ENCODE data around the gene SLC25A6. TPM values are rescaled to one million over a fixed set of nuclear protein-coding genes. Genes with fewer than 3 reads are reported as not detected.

Gene SLC25A6
- total RNA-seq, result 357 TPM
- polyA plus RNA-seq (ENCODE audit: insufficient read depth, low read depth, low replicate concordance), result 654 TPM
- long read RNA-seq, donor 1, transcript SLC25A6-201 (4 exons, 2,062 nt), result major isoform, 370 of 481 reads
- long read RNA-seq, donor 1, partial matches to known transcripts, result 95 of 481 reads
- long read RNA-seq, donor 1, other reads (novel, unspliced or antisense), result 16 of 481 reads
- long read RNA-seq, donor 2, transcript SLC25A6-201 (4 exons, 2,062 nt), result major isoform, 417 of 547 reads
- long read RNA-seq, donor 2, partial matches to known transcripts, result 110 of 547 reads
- long read RNA-seq, donor 2, other reads (novel, unspliced or antisense), result 20 of 547 reads
- long read RNA-seq, donor 3, transcript SLC25A6-201 (4 exons, 2,062 nt), result major isoform, 499 of 669 reads
- long read RNA-seq, donor 3, partial matches to known transcripts, result 163 of 669 reads
- long read RNA-seq, donor 3, other reads (novel, unspliced or antisense), result 7 of 669 reads
- long read RNA-seq, donor 4, transcript SLC25A6-201 (4 exons, 2,062 nt), result major isoform, 446 of 778 reads
- long read RNA-seq, donor 4, partial matches to known transcripts, result 318 of 778 reads
- long read RNA-seq, donor 4, other reads (novel, unspliced or antisense), result 14 of 778 reads
- long read RNA-seq, donor 5, transcript SLC25A6-201 (4 exons, 2,062 nt), result major isoform, 24 of 24 reads
- long read RNA-seq, donor 5, partial matches to known transcripts, result 0 of 24 reads
- long read RNA-seq, donor 5, other reads (novel, unspliced or antisense), result 0 of 24 reads
- long read RNA-seq, donor 6, transcript SLC25A6-201 (4 exons, 2,062 nt), result major isoform, 136 of 159 reads
- long read RNA-seq, donor 6, partial matches to known transcripts, result 23 of 159 reads
- long read RNA-seq, donor 6, other reads (novel, unspliced or antisense), result 0 of 159 reads
- long read RNA-seq, donor 7, transcript SLC25A6-201 (4 exons, 2,062 nt), result major isoform, 449 of 829 reads
- long read RNA-seq, donor 7, partial matches to known transcripts, result 149 of 829 reads
- long read RNA-seq, donor 7, other reads (novel, unspliced or antisense), result 231 of 829 reads
- long read RNA-seq, donor 8, transcript SLC25A6-201 (4 exons, 2,062 nt), result major isoform, 408 of 576 reads
- long read RNA-seq, donor 8, partial matches to known transcripts, result 155 of 576 reads
- long read RNA-seq, donor 8, other reads (novel, unspliced or antisense), result 13 of 576 reads
- long read RNA-seq, donor 9, transcript SLC25A6-201 (4 exons, 2,062 nt), result major isoform, 264 of 363 reads
- long read RNA-seq, donor 9, partial matches to known transcripts, result 99 of 363 reads
- long read RNA-seq, donor 9, other reads (novel, unspliced or antisense), result 0 of 363 reads
- long read RNA-seq, donor 10, transcript SLC25A6-201 (4 exons, 2,062 nt), result major isoform, 348 of 474 reads
- long read RNA-seq, donor 10, partial matches to known transcripts, result 121 of 474 reads
- long read RNA-seq, donor 10, other reads (novel, unspliced or antisense), result 5 of 474 reads

- Histone ChIP-seq H3K4me3 (ENCODE audit: low read length in 3 of 3) (peak within 1 kb of the TSS; percentile 91 to 100 (median 99)), H3K36me3 (ENCODE audit: control insufficient read depth in 2 of 3, insufficient read depth in 3 of 3, low read length in 3 of 3) (peaks cover 7 to 38% (median 27%) of the 10 kb centered on the region in 3 donors), H3K27me3 (ENCODE audit: control insufficient read depth, insufficient read depth, low read length) (no peaks in the 10 kb centered on the region), H3K4me1 (ENCODE audit: control insufficient read depth in 2 of 3, insufficient read depth in 2 of 3, low read depth in 1 of 3, low read length in 3 of 3) (peaks cover 0 to 21% (median 8%) of the 10 kb centered on the region in 3 donors), H3K9me3 (ENCODE audit: control insufficient read depth in 2 of 3, insufficient read depth in 1 of 3, low read length in 3 of 3) (no peaks in the 10 kb centered on the region), H3K9ac (ENCODE audit: low read length in 3 of 3) (peak within 1 kb of the TSS; percentile 87 to 98 (median 97)), H3K27ac (ENCODE audit: low read depth in 2 of 2, low read length in 2 of 2) (peak within 1 kb of the TSS; percentile 98 to 100)
- FAIRE-seq (no peak), DNase-seq (peak; percentile 98 to 100 (median 99))
- intact Hi-C loops (cut with DNase I), result loop anchor here (10.0 kb wide), 1 partner anchor 53 kb away; no protein-coding TSS in a partner anchor
- TF ChIP-seq CTCF (IDR thresholded peaks at IDR 0.05; ENCODE audit: borderline replicate concordance, extremely low read depth, insufficient read depth), result no peak
Measured at GRCh38 chrX:1391707-1392375, at the start of gene SLC25A6. TSS of gene SLC25A6 (minus strand) at chrX:1392113. CDS start at chrX:1392009, 104 bp downstream.

- no peak overlapping the region for H3K27ac ChIP-seq (ENCODE audit: low read depth in 2 of 2, low read length in 2 of 2)
- intact Hi-C loops (cut with DNase I), result loop anchor here (10.0 kb wide), 1 partner anchor 46 kb away; the partner anchor contains the start of gene SLC25A6
- peaks cover 4 to 10% (median 9%) of the 10 kb centered on the region in 3 donors for H3K36me3 ChIP-seq (ENCODE audit: control insufficient read depth in 2 of 3, insufficient read depth in 3 of 3, low read length in 3 of 3)
- H3K9me3 ChIP-seq (ENCODE audit: control insufficient read depth in 2 of 3, insufficient read depth in 1 of 3, low read length in 3 of 3), result peaks cover 0 to 4% (median 0%) of the 10 kb centered on the region in 3 donors
- no peak for TF ChIP-seq CTCF (IDR thresholded peaks at IDR 0.05; ENCODE audit: borderline replicate concordance, extremely low read depth, insufficient read depth)
- DNase-seq, result peak in 2 of 5 donors; percentile 12 to 17
- no peak for FAIRE-seq
- H3K4me3 ChIP-seq (ENCODE audit: low read length in 3 of 3), result no peak overlapping the region
- H3K4me1 ChIP-seq (ENCODE audit: control insufficient read depth in 2 of 3, insufficient read depth in 2 of 3, low read depth in 1 of 3, low read length in 3 of 3), result no peaks in the 10 kb centered on the region
- H3K9ac ChIP-seq (ENCODE audit: low read length in 3 of 3), result no peak overlapping the region
- H3K27me3 ChIP-seq (ENCODE audit: control insufficient read depth, insufficient read depth, low read length), result no peaks in the 10 kb centered on the region
Measured at GRCh38 chrX:1440506-1440905, 48.6 kb upstream of the SLC25A6 start.

All from kidney (tissue), 22 donors.